Skeletal muscle tissue (tissue), 4 donors: ENCODE data around the gene KRTAP12-1. TPM values are rescaled to one million over a fixed set of nuclear protein-coding genes. Genes with fewer than 3 reads are reported as not detected.

Experiments used
- H3K27ac ChIP-seq: one replicate; pipeline ENCODE4 v1.7.0; 2013; ENCODE audit warnings: mild to moderate bottlenecking, low read depth, low read length, inconsistent platforms
- H3K27me3 ChIP-seq, 3 donors: one replicate each; pipeline ENCODE4 v1.7.0; 2013; ENCODE audit warnings: low read length in 3 of 3; ENCODE audit not compliant: control insufficient read depth in 3 of 3, insufficient read depth in 3 of 3
- H3K36me3 ChIP-seq, 3 donors: one replicate each; pipeline ENCODE4 v1.7.0; 2013; ENCODE audit warnings: low read length in 3 of 3; ENCODE audit not compliant: control insufficient read depth in 3 of 3, insufficient read depth in 3 of 3
- H3K4me1 ChIP-seq, 3 donors: one replicate each; pipeline ENCODE4 v1.7.0; 2013; ENCODE audit warnings: low read length in 3 of 3, mild to moderate bottlenecking in 3 of 3; ENCODE audit not compliant: control insufficient read depth in 3 of 3, insufficient read depth in 3 of 3
- H3K4me3 ChIP-seq, 3 donors: one replicate each; pipeline ENCODE4 v1.7.0; 2013; ENCODE audit warnings: low read length in 3 of 3
- H3K9ac ChIP-seq, 3 donors: one replicate each; pipeline ENCODE4 v1.7.0; 2013; ENCODE audit warnings: low read length in 3 of 3, mild to moderate bottlenecking in 3 of 3, moderate library complexity in 2 of 3, low read depth in 1 of 3
- H3K9me3 ChIP-seq, 3 donors: one replicate each; pipeline ENCODE4 v1.7.0; 2013; ENCODE audit warnings: low read length in 3 of 3; ENCODE audit not compliant: control insufficient read depth in 3 of 3
- total RNA-seq: library from RNA; depleted of rRNA; stranded (reverse); fragments of >200 nt; gene quantifications from one replicate; pipeline ENCODE4 v1.2.3, GENCODE V29; 2014
- donor health status: Osteomylitis.

Gene KRTAP12-1
- total RNA-seq, 1 donor from 2014 or later, result not detected

- Histone ChIP-seq H3K4me3 (no peak overlapping the region), H3K4me1 (no peaks in the 10 kb centered on the region), H3K9ac (no peak overlapping the region), H3K36me3 (no peaks in the 10 kb centered on the region), H3K9me3 (no peaks in the 10 kb centered on the region), H3K27ac (no peak overlapping the region), H3K27me3 (peaks cover 38 to 60% (median 54%) of the 10 kb centered on the region in 3 donors)
These were observed 41.5 kb upstream of the KRTAP12-1 start for GRCh38 chr21:44723177-44724131.

- H3K27me3 ChIP-seq, result peaks cover 41 to 61% (median 49%) of the 10 kb centered on the region in 3 donors
- H3K4me3 ChIP-seq, result no peak overlapping the region
- H3K9ac ChIP-seq, result no peak overlapping the region
- H3K36me3 ChIP-seq, result no peaks in the 10 kb centered on the region
- H3K4me1 ChIP-seq, result no peaks in the 10 kb centered on the region
- H3K9me3 ChIP-seq, result no peaks in the 10 kb centered on the region
- no peak overlapping the region for H3K27ac ChIP-seq
These were observed 40.8 kb upstream of the KRTAP12-1 start for GRCh38 chr21:44722731-44723130.

GRCh38 chr21:44720170-44720569, 38.2 kb upstream of the KRTAP12-1 start:
- H3K27me3 ChIP-seq, result peaks cover 32 to 47% (median 36%) of the 10 kb centered on the region in 3 donors
- H3K4me3 ChIP-seq, result no peak overlapping the region
- no peaks in the 10 kb centered on the region for H3K9me3 ChIP-seq
- no peak overlapping the region for H3K9ac ChIP-seq
- H3K36me3 ChIP-seq, result no peaks in the 10 kb centered on the region
- no peaks in the 10 kb centered on the region for H3K4me1 ChIP-seq
- no peak overlapping the region for H3K27ac ChIP-seq

- Histone ChIP-seq H3K9ac (no peak overlapping the region), H3K4me1 (no peaks in the 10 kb centered on the region), H3K4me3 (no peak overlapping the region), H3K27me3 (peaks cover 31 to 43% (median 37%) of the 10 kb centered on the region in 3 donors), H3K9me3 (no peaks in the 10 kb centered on the region), H3K36me3 (no peaks in the 10 kb centered on the region), H3K27ac (no peak overlapping the region)
These were observed 36.6 kb upstream of the KRTAP12-1 start for GRCh38 chr21:44718571-44718970.

- Histone ChIP-seq H3K27me3 (peaks cover 31 to 43% (median 38%) of the 10 kb centered on the region in 3 donors), H3K27ac (no peak overlapping the region), H3K36me3 (no peaks in the 10 kb centered on the region), H3K4me3 (no peak overlapping the region), H3K9me3 (no peaks in the 10 kb centered on the region), H3K9ac (no peak overlapping the region), H3K4me1 (no peaks in the 10 kb centered on the region)
These were observed 36.1 kb upstream of the KRTAP12-1 start for GRCh38 chr21:44718093-44718492.

GRCh38 chr21:44716984-44717383, 35.0 kb upstream of the KRTAP12-1 start:
- Histone ChIP-seq H3K9ac (no peak overlapping the region), H3K27me3 (peaks cover 33 to 47% (median 41%) of the 10 kb centered on the region in 3 donors), H3K36me3 (no peaks in the 10 kb centered on the region), H3K27ac (no peak overlapping the region), H3K9me3 (no peaks in the 10 kb centered on the region), H3K4me1 (no peaks in the 10 kb centered on the region), H3K4me3 (no peak overlapping the region)

GRCh38 chr21:44714905-44715304, 32.9 kb upstream of the KRTAP12-1 start:
- Histone ChIP-seq H3K27ac (no peak overlapping the region), H3K4me1 (peaks cover 0 to 1% (median 0%) of the 10 kb centered on the region in 3 donors), H3K4me3 (no peak overlapping the region), H3K9me3 (no peaks in the 10 kb centered on the region), H3K9ac (no peak overlapping the region), H3K36me3 (no peaks in the 10 kb centered on the region), H3K27me3 (peaks cover 52 to 59% (median 56%) of the 10 kb centered on the region in 3 donors)

GRCh38 chr21:44713846-44714245, 31.9 kb upstream of the KRTAP12-1 start:
- Histone ChIP-seq H3K9ac (no peak overlapping the region), H3K36me3 (no peaks in the 10 kb centered on the region), H3K27me3 (peaks cover 61 to 69% (median 66%) of the 10 kb centered on the region in 3 donors), H3K4me3 (no peak overlapping the region), H3K4me1 (peaks cover 0 to 8% (median 6%) of the 10 kb centered on the region in 3 donors), H3K9me3 (no peaks in the 10 kb centered on the region), H3K27ac (no peak overlapping the region)

GRCh38 chr21:44713130-44713529, 31.2 kb upstream of the KRTAP12-1 start:
- no peak overlapping the region for H3K9ac ChIP-seq
- H3K27ac ChIP-seq, result no peak overlapping the region
- no peak overlapping the region for H3K4me3 ChIP-seq
- peaks cover 64 to 69% (median 66%) of the 10 kb centered on the region in 3 donors for H3K27me3 ChIP-seq
- H3K36me3 ChIP-seq, result no peaks in the 10 kb centered on the region
- peaks cover 0 to 8% (median 6%) of the 10 kb centered on the region in 3 donors for H3K4me1 ChIP-seq
- no peaks in the 10 kb centered on the region for H3K9me3 ChIP-seq
